K562 (cell line): ENCODE data around the gene IFITM2. TPM values are rescaled to one million over a fixed set of nuclear protein-coding genes. Genes with fewer than 3 reads are reported as not detected.
A peak's percentile ranks its signal among the peaks of the same experiment; 100 is the strongest.

Experiments used
- ATAC-seq: fragments of 200-7000 bp; cut with Tn5 transposase; 3 replicates; pipeline ENCODE4 v1.9.1; 2020; ENCODE audit warnings: moderate library complexity
- BruUV-seq: library from RNA; stranded (reverse); fragments of 400-500 nt; replicated peaks from 2 replicates; lab custom pipeline; 2021; lab: Mats Ljungman, UMichigan
- CTCF ChIA-PET: fragments of 300-600 bp; formaldehyde crosslinking; extraction: SDS; loops from one replicate; lab custom pipeline; 2021; ENCODE audit warnings: low intra/inter-chr PET ratio; lab: Yijun Ruan, JAX
- POLR2A ChIA-PET: fragments of 300-600, 350-650 bp; sonication (Branson Sonifier 250); formaldehyde crosslinking; extraction: SDS; loops from one replicate; lab custom pipeline; 2021; ENCODE audit warnings: antibody characterized with exemption, inconsistent platforms; lab: Yijun Ruan, JAX
- DNase-seq, 4 experiments: peaks; one replicate each; pipeline versions ENCODE4 v3.0.0 to v3.0.0-alpha.2; 2011 to 2018; ENCODE audit warnings: low spot score in 3 of 4, mixed read lengths in 3 of 4; ENCODE audit errors: extremely low read depth in 1 of 4
- FAIRE-seq: peaks from 2 replicates; lab custom pipeline; 2011; peaks lifted over from hg19 to GRCh38; lab: Jason Lieb, UNC
- H2AFZ ChIP-seq: 2 replicates; pipeline ENCODE4 v1.6.0; 2011; ENCODE audit warnings: low read depth, low read length, control low read depth, inconsistent platforms
- H3K27ac ChIP-seq: fragments of 200-600 bp; 3 replicates; pipeline ENCODE4 v1.8.0; 2011; ENCODE audit warnings: low read depth, mild to moderate bottlenecking, control low read depth, inconsistent platforms, low read length, moderate library complexity, mixed read lengths; ENCODE audit errors: extremely low read depth
- H3K27me3 ChIP-seq, 2 experiments: fragments of 300-600 bp in 1 of 2; 2 replicates in 1 of 2; 3 replicates in 1 of 2; pipeline versions ENCODE4 v1.6.0 to v1.8.0; 2011; ENCODE audit warnings: inconsistent platforms in 2 of 2, low read length in 2 of 2, mild to moderate bottlenecking in 1 of 2, mixed read lengths in 1 of 2, moderate library complexity in 1 of 2; ENCODE audit not compliant: control insufficient read depth in 2 of 2, insufficient read depth in 2 of 2
- H3K36me3 ChIP-seq: fragments of 300-600 bp; 3 replicates; pipeline ENCODE4 v1.8.0; 2011; ENCODE audit warnings: mild to moderate bottlenecking, low read length, inconsistent platforms; ENCODE audit not compliant: control insufficient read depth, insufficient read depth
- H3K4me1 ChIP-seq, 2 experiments: fragments of 200-600 bp in 1 of 2; replicated peaks in 1 of 2; 2 replicates in 1 of 2; 3 replicates in 1 of 2; pipeline versions ENCODE4 v1.5.1 to v1.8.0; 2011; ENCODE audit warnings: inconsistent platforms in 2 of 2, low read length in 2 of 2, mild to moderate bottlenecking in 1 of 2, mixed read lengths in 1 of 2, moderate library complexity in 1 of 2; ENCODE audit not compliant: control insufficient read depth in 2 of 2, insufficient read depth in 2 of 2
- H3K4me2 ChIP-seq: 2 replicates; pipeline ENCODE4 v1.6.1; 2011; ENCODE audit warnings: low read length, control low read depth, inconsistent platforms, mixed read lengths; ENCODE audit not compliant: insufficient read depth
- H3K4me3 ChIP-seq: fragments of 200-600 bp; sonication (generic), shearing (Covaris generic); 2 replicates; pipeline ENCODE4 v1.5.1; 2016; ENCODE audit warnings: control low read depth, inconsistent platforms
- H3K79me2 ChIP-seq: fragments of 200-600 bp; 3 replicates; pipeline ENCODE4 v1.8.0; 2011; ENCODE audit warnings: low read length, inconsistent platforms; ENCODE audit not compliant: control insufficient read depth, insufficient read depth
- H3K9ac ChIP-seq, 2 experiments: 2 replicates each; pipeline versions ENCODE4 v1.6.0 to v1.6.1; 2011; ENCODE audit warnings: low read depth in 2 of 2, low read length in 2 of 2, control low read depth in 1 of 2, inconsistent platforms in 1 of 2, mild to moderate bottlenecking in 1 of 2, mixed read lengths in 1 of 2; ENCODE audit not compliant: insufficient read depth in 1 of 2
- H3K9me1 ChIP-seq: one replicate; pipeline ENCODE4 v1.6.0; 2011; ENCODE audit warnings: inconsistent platforms, mild to moderate bottlenecking, low read length, moderate library complexity; ENCODE audit not compliant: control insufficient read depth, insufficient read depth
- H3K9me3 ChIP-seq: replicated peaks from 2 replicates; pipeline ENCODE4 v1.5.1; 2011; ENCODE audit warnings: low read depth, low read length, inconsistent platforms; ENCODE audit not compliant: control insufficient read depth, insufficient read depth
- H4K20me1 ChIP-seq: replicated peaks from 2 replicates; pipeline ENCODE4 v1.6.1; 2011; ENCODE audit warnings: low read length, inconsistent platforms, mixed read lengths; ENCODE audit not compliant: control insufficient read depth, insufficient read depth
- E2F1 ChIP-seq: sonication (generic); formaldehyde crosslinking; IDR thresholded peaks from 2 replicates; pipeline ENCODE4 v1.8.1; 2023; ENCODE audit warnings: mild to moderate bottlenecking, missing genetic modification reagents, moderate library complexity
- SRSF7 ChIP-seq: fragments of 200-400 bp; formaldehyde crosslinking; optimal IDR thresholded peaks from 2 replicates; pipeline ENCODE3; 2017; ENCODE audit warnings: mild to moderate bottlenecking, low read depth, low read length
- ZNF184 ChIP-seq: sonication (generic); formaldehyde crosslinking; IDR thresholded peaks from 2 replicates; pipeline ENCODE4 v1.5.0; 2020; ENCODE audit warnings: missing genetic modification reagents
- ZNF232 ChIP-seq: sonication (generic); formaldehyde crosslinking; IDR thresholded peaks from 2 replicates; pipeline ENCODE4 v1.8.0; 2022; ENCODE audit warnings: mild to moderate bottlenecking, missing genetic modification reagents
- ZNF583 ChIP-seq: fragments of 250-450 bp; sonication (Bioruptor Pico); IDR thresholded peaks from 2 replicates; pipeline ENCODE4 v1.4.0; 2020
- WGBS: fragments of 100-300 bp; shearing (Covaris generic); methylation state at CpG from one replicate; pipeline ENCODE4 v1.1.6; 2016; ENCODE audit warnings: low coverage, mixed read lengths; ENCODE audit not compliant: insufficient coverage; ENCODE audit errors: missing lambda C conversion rate; 5-methylcytosine and 5-hydroxymethylcytosine counted together
- in situ Hi-C: fragments of 300-500 bp; cut with MboI; formaldehyde crosslinking; loops from 4 replicates; pipeline ENCODE4 v1.15.0; 2018; ENCODE audit warnings: inconsistent platforms, mixed read lengths
- intact Hi-C: fragments of 100-400 bp; cut with micrococcal nuclease; formaldehyde crosslinking; loops from 2 replicates; pipeline ENCODE4 v1.14.2; 2022
- polyA plus RNA-seq, 8 experiments: library from polyadenylated mRNA; depleted of rRNA in 4 of 8; stranded (reverse) in 5 of 8; unstranded in 3 of 8; fragments of >200 nt; fragmentation: Nextera tagmentation in 2 of 8; fragmentation: Illumina TruSeq in 1 of 8; extraction: Ambion mirVana in 2 of 8; extraction: Trizol in 1 of 8; gene quantifications; 2 replicates each; pipeline versions ENCODE4 v1.2.1 to v1.2.3, GENCODE V29; 2011 to 2014; ENCODE audit warnings: inconsistent platforms in 1 of 8, missing spikeins in 1 of 8
- total RNA-seq, 7 experiments: library from RNA; depleted of rRNA in 6 of 7; stranded (reverse); fragments of >200 nt in 6 of 7; fragmentation: Illumina TruSeq in 2 of 7; extraction: Trizol in 2 of 7; gene quantifications; 2 replicates each; pipeline versions ENCODE4 v1.2.1 to v1.2.3, GENCODE V29; 2011 to 2021; ENCODE audit warnings: low replicate concordance in 1 of 7
- TF ChIP-seq, protein P1 (sequence below): fragments of 250-450 bp; sonication (Bioruptor Pico); IDR thresholded peaks from 2 replicates; pipeline ENCODE4 v1.6.1; 2021; ENCODE audit warnings: mild to moderate bottlenecking
- TF ChIP-seq, protein P2 (sequence below): fragments of 450-650 bp; IDR thresholded peaks from 2 replicates; pipeline ENCODE4 v1.6.1; 2016; ENCODE audit warnings: borderline replicate concordance
- TF ChIP-seq, protein P3 (sequence below), 2 experiments: fragments of 450-650 bp; formaldehyde crosslinking in 1 of 2; IDR thresholded peaks; 2 replicates each; pipeline versions ENCODE4 v1.4.0 to v1.6.1; 2014 to 2020; ENCODE audit warnings: mild to moderate bottlenecking in 2 of 2, borderline replicate concordance in 1 of 2, low read depth in 1 of 2

The IFITM2 gene
- total and polyA plus RNA-seq, 9 of the 15 experiments (the other 6 are each of a cell fraction or from before 2014, with no cell fraction given): 52.8 to 4,872 (median 356) TPM

- Histone ChIP-seq H3K4me2 (peak overlapping the region; percentile 77; the same call in 1 of the 2 replicates), H2AFZ (peak overlapping the region; percentile 6; the same call in 1 of the 2 replicates), H3K9me1 (no peaks in the 10 kb centered on the region), H3K9me3 (no peaks in the 10 kb centered on the region), H3K27ac (peak overlapping the region; percentile 88), H3K4me1 (peaks cover 51 to 56% of the 10 kb centered on the region in 2 experiments), H3K9ac (peak overlapping the region; percentile 61 to 93), H3K79me2 (peaks cover 29% of the 10 kb centered on the region), H4K20me1 (no peaks in the 10 kb centered on the region), H3K4me3 (no peak overlapping the region; the same call in 1 of the 2 replicates), H3K27me3 (no peaks in the 10 kb centered on the region), H3K36me3 (no peaks in the 10 kb centered on the region)
- intact Hi-C loops: no loop called here
- POLR2A ChIA-PET: interaction anchor here (0.6 to 1.6 kb wide), 3 partner anchors 9 to 23 kb away, joined by 3 to 5 read pairs (median 3); no protein-coding TSS in a partner anchor
- BruUV-seq: no TSS peak
- DNase-seq (peak in 1 of 4 experiments; percentile 3), FAIRE-seq (no peak), ATAC-seq (peak; percentile 2)
- 71% methylated on average over 29 of the region's 30 CpGs for WGBS
- CTCF ChIA-PET: no interaction called here
- in situ Hi-C loops: no loop called here
- no peak for TF ChIP-seq ZNF232 (CRISPR knock-in tag)
- TF ChIP-seq, protein P1, sequence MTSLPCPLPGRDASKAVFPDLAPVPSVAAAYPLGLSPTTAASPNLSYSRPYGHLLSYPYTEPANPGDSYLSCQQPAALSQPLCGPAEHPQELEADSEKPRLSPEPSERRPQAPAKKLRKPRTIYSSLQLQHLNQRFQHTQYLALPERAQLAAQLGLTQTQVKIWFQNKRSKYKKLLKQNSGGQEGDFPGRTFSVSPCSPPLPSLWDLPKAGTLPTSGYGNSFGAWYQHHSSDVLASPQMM (CRISPR knock-in tag): no peak
- TF ChIP-seq ZNF583: no peak
- TF ChIP-seq, protein P2, sequence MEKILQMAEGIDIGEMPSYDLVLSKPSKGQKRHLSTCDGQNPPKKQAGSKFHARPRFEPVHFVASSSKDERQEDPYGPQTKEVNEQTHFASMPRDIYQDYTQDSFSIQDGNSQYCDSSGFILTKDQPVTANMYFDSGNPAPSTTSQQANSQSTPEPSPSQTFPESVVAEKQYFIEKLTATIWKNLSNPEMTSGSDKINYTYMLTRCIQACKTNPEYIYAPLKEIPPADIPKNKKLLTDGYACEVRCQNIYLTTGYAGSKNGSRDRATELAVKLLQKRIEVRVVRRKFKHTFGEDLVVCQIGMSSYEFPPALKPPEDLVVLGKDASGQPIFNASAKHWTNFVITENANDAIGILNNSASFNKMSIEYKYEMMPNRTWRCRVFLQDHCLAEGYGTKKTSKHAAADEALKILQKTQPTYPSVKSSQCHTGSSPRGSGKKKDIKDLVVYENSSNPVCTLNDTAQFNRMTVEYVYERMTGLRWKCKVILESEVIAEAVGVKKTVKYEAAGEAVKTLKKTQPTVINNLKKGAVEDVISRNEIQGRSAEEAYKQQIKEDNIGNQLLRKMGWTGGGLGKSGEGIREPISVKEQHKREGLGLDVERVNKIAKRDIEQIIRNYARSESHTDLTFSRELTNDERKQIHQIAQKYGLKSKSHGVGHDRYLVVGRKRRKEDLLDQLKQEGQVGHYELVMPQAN: no peak
- no peak for TF ChIP-seq SRSF7
- TF ChIP-seq, protein P3, sequence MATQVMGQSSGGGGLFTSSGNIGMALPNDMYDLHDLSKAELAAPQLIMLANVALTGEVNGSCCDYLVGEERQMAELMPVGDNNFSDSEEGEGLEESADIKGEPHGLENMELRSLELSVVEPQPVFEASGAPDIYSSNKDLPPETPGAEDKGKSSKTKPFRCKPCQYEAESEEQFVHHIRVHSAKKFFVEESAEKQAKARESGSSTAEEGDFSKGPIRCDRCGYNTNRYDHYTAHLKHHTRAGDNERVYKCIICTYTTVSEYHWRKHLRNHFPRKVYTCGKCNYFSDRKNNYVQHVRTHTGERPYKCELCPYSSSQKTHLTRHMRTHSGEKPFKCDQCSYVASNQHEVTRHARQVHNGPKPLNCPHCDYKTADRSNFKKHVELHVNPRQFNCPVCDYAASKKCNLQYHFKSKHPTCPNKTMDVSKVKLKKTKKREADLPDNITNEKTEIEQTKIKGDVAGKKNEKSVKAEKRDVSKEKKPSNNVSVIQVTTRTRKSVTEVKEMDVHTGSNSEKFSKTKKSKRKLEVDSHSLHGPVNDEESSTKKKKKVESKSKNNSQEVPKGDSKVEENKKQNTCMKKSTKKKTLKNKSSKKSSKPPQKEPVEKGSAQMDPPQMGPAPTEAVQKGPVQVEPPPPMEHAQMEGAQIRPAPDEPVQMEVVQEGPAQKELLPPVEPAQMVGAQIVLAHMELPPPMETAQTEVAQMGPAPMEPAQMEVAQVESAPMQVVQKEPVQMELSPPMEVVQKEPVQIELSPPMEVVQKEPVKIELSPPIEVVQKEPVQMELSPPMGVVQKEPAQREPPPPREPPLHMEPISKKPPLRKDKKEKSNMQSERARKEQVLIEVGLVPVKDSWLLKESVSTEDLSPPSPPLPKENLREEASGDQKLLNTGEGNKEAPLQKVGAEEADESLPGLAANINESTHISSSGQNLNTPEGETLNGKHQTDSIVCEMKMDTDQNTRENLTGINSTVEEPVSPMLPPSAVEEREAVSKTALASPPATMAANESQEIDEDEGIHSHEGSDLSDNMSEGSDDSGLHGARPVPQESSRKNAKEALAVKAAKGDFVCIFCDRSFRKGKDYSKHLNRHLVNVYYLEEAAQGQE (IDR thresholded peaks at IDR 0.05; ENCODE audit: borderline replicate concordance): no peak
- TF ChIP-seq, protein P3 (CRISPR knock-in tag; IDR thresholded peaks at IDR 0.05; ENCODE audit: low read depth): no peak
- no peak for TF ChIP-seq E2F1 (CRISPR knock-in tag)
- no peak for TF ChIP-seq ZNF184 (CRISPR knock-in tag)
Measured at GRCh38 chr11:325796-326591, 18.4 kb downstream of the IFITM2 start.
